Medulla oblongata (tissue), 1 donor: ENCODE data around the gene SRSF5.
"Not testable (repeated sequence)": the region's sequence is repeated elsewhere in the genome, so short reads cannot be mapped to it uniquely, and the experiment has no call there.

Experiments used
- DNase-seq: peaks from one replicate; pipeline ENCODE4 v3.0.0-alpha.2; 2015; ENCODE audit errors: extremely low spot score

SRSF5 gene

GRCh38 chr14:69808919-69809808 lies 42.2 kb downstream of the SRSF5 start:
- no peak for DNase-seq

- no peak for DNase-seq
These were observed 44.4 kb downstream of the SRSF5 start for GRCh38 chr14:69811227-69811867.

- DNase-seq: no peak
These were observed 44.9 kb downstream of the SRSF5 start for GRCh38 chr14:69811868-69812252.

GRCh38 chr14:69812711-69813110 lies 45.8 kb downstream of the SRSF5 start:
- no peak for DNase-seq

GRCh38 chr14:69813346-69813745 lies 46.4 kb downstream of the SRSF5 start:
- DNase-seq: not testable (repeated sequence)

- DNase-seq: no peak
These were observed 47.5 kb downstream of the SRSF5 start for GRCh38 chr14:69814397-69814796.

GRCh38 chr14:69815556-69815955 lies 48.6 kb downstream of the SRSF5 start:
- DNase-seq: no peak

GRCh38 chr14:69816216-69816615 lies 49.3 kb downstream of the SRSF5 start:
- DNase-seq: no peak

- DNase-seq: peak; percentile 86
These were observed 51.8 kb downstream of the SRSF5 start for GRCh38 chr14:69818758-69819191.

- no peak for DNase-seq
These were observed 52.7 kb downstream of the SRSF5 start for GRCh38 chr14:69819607-69820006.

GRCh38 chr14:69820991-69821390 lies 54.0 kb downstream of the SRSF5 start:
- no peak for DNase-seq
